Kidney glomerular epithelial cell (primary cell): ENCODE results near the gene TMEM63C.
"Not testable (repeated sequence)": the region's sequence is repeated elsewhere in the genome, so short reads cannot be mapped to it uniquely, and the experiment has no call there.

Experiments used
- DNase-seq: peaks from one replicate; lab custom pipeline; 2025; lab: John Stamatoyannopoulos, UW

Gene TMEM63C

DNA sequence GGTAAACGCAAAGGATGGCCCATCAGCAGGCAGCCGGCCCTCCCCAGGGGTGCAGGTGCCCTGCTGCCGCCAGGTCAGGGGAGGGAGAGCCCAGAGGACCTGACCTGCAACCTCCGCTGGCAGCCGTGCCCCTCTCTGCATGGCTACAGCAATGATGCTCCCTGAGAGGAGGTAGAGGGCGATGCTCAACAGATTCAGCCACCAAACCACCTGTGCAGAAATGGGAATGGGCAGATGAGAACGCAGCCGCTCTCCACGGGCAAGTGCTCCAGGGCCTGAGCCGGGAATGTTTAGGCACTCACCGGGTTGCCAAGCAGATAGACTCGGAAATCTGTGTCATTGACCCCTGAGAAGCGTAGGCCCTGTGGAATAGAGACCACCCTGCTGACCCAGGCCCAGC lies 98.1 kb downstream of the TMEM63C start:
- DNase-seq: no peak

DNA sequence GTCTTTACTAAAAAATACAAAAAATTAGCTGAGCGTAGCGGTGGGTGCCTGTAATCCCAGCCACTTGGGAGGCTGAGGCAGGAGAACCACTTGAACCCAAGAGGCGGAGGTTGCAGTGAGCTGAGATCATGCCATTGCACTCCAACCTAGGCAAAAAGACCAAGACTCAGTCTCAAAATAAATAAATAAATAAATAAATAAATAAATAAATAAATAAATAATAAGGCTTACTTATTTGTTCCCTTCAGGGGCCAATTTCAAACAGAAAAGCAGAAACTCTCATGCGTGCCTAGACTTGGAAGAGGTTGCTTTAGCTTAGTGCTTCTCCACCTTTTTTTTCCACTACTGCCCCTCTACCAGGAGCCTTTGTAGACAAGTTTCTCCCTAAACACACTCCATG lies 99.3 kb downstream of the TMEM63C start:
- DNase-seq: not testable (repeated sequence)

DNA sequence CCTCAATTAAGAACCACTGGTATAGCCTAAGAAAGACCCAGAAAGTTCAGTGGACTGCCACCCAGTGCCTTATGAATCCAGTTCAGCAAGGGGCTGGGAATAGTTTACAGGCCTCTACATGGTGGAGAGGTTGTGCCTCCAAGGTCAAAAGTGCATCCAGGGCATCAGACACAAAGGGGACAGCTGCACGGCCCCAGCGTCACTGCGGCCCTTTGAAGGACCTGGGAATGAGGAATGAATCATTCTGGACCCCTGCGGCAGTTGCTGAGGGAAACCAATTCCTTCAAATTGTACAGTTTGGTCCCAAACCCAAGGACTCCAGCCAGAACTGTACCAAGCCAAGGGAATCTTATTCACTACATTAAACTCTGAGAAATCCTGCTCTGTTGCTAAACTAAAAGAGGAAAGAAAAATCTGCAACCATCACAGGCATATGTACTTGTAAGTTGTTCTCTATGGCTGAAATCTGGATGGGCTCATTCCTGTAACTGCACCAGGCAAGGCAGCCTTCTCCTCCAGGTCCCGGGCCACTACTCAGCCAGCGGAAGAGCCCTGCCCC lies 100.3 kb downstream of the TMEM63C start:
- no peak for DNase-seq

DNA sequence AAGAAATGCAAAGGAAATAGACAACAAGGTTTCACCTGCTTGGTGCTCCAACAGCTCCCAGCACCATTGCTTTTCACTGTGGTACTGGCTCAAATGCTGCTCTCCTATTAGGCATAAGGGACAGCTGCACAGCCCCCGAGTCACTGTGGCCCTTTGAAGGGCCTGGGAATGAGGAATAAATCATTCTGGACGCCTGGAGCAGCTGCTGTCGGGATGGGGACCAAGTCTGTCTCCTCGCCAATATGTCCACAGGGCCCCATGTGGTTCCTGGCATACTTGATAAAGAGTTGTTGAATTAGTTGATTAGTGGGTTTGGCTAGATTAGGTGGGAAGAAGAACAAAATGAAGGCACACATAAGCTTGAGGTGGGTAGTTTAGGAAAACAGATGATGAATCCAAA lies 102.5 kb downstream of the TMEM63C start:
- no peak for DNase-seq

DNA sequence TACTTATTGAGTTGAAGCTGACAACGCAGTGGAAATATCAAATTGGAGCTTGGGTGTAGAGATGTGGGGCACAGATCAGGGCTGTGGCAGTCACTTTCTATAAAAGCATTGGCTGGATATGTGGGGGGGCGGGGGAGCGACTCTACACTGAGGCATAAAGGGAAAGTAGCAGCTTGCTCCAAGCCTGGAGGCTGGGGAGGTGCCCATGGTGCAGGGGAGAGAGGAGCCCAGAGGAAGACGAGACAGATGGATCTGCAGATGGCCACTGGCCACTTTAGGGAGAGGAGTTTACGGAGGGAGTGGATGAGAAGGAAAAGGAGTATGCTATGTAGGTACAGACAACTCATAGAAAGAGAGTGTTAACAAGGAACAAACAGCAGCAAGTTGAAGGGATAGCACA lies 102.9 kb downstream of the TMEM63C start:
- DNase-seq: no peak

DNA sequence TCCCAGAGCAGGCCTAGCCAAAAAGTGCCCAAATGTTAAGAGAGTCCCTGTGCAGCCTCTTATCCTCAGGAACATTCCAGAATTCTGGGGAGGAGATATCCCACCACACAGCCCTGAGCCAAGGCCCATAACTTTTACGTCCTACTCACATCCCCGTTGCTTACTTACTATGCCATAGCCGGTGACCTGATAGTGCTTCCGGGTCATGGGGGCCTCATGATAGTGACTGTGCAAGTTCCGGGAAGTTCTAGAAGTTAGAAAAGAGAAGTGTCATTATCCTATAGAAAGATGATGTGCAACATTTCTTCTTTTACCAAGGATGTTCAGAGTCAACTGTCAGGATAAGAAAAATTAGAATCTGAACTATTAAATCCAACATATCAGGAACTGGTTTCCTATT lies 105.0 kb downstream of the TMEM63C start:
- no peak for DNase-seq

DNA sequence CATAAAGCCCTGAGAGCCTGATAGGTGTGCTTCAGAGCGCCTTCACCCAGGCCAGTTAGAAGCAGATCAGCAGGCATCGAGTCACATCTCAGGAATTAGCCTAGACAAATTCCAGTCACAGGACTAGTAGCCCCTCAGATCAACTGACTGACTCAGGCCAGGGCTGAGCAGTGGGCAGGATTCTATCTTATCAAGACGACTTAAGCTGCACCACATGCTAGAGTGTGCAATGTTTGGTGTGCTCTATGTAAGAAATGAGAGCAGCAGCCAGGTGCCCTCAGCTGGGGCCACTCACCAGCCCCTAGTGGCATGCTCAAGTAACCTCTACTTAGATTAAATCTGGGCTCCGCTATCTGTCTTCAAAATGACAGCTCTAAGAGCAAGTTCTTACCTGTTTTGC lies 109.1 kb downstream of the TMEM63C start:
- DNase-seq: no peak

DNA sequence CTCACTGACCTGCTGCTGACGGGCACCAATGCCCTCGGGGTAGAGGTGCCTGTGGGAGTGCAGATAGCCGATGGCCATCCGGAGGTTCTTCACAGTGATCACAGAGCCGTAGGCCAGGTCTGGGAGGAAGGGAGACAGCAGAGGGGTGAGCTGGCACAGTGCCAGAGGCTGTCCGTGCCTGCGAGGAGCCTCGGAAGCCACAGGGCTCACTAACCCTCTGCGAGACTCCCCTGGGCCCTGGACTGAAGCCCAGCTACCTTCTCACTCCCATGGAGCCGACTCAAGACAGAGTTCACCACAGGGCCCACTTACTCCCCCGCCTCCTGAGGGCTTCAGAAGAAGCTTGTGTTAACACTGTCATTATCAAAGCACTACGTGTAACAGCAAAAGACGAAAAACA lies 114.6 kb downstream of the TMEM63C start:
- DNase-seq: peak; percentile 41

DNA sequence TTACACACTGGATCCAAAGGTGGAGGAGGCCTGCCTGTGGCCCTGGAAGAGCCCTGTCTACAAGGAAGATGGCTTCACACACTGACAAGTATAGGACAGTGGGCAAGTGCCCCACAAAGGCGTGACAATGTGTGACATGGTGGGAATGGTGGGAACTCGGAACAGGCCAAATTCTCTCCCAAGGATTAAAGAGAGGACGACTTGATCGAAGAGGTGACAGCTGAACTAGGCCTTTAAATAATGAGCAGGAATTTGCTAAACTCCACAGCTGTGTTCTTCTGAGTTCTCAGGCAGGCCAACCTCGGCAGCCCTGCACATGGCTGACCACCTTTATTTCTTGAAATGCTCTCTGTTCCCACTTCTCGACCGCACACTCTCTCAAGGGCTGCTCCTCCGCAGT lies 115.3 kb downstream of the TMEM63C start:
- DNase-seq: no peak

DNA sequence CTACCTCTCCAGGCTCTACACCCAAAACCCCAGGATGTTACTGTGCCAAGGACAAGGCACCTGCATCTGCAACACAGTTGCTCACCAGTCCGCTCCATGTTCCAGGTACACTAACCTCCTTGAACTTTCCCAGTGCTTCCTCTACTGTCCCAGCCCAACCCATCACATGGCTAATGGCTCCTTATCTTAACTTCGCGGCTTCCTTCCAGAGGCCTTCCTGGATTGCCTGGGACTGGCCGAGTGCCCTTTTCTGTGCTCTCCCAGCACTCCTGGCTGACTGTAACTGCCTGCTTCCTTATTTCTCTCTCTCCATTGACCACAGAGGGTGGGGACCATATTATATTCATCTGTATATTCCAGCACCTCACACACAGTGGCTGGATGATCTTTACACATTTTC lies 118.2 kb downstream of the TMEM63C start:
- no peak for DNase-seq

DNA sequence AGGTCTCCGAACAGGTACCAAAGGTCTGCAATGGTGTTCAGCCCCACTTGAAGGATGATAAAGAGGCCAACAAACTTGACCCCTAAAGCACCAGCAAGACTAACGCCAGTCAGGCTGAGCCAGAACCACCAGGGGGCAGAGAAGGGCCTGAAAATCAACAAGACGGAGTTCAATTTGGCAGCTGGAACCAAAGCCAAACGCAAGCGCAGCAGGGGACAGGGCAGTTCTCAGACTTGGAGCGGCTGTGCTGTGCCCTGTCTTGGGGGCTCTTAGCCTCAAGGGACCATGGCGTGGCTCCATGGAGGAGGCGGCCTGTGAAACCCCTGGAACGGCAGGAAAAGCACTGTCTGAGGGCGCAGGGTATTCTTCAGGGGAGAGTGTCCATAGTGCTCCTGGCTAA lies 119.5 kb downstream of the TMEM63C start:
- DNase-seq: peak; percentile 39

DNA sequence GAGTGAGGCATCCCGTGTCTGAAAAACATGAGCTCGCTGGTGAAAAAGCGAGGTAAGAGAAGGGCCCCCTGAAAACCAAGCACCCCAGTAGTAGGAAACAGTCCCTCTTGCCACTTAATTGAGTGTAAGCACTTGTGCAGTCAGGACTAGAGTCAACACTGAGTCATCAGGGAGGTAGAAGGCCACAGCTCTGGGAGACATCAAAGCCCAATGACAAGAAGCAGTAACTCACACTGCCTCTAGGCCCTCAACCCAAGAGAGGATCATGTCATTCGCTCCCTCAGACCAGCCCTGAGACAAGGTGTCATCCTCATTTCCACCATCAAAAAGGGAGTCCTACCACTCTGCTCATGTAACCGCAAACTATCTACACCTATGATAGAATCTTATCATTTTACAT lies 121.3 kb downstream of the TMEM63C start:
- DNase-seq: peak; percentile 59

DNA sequence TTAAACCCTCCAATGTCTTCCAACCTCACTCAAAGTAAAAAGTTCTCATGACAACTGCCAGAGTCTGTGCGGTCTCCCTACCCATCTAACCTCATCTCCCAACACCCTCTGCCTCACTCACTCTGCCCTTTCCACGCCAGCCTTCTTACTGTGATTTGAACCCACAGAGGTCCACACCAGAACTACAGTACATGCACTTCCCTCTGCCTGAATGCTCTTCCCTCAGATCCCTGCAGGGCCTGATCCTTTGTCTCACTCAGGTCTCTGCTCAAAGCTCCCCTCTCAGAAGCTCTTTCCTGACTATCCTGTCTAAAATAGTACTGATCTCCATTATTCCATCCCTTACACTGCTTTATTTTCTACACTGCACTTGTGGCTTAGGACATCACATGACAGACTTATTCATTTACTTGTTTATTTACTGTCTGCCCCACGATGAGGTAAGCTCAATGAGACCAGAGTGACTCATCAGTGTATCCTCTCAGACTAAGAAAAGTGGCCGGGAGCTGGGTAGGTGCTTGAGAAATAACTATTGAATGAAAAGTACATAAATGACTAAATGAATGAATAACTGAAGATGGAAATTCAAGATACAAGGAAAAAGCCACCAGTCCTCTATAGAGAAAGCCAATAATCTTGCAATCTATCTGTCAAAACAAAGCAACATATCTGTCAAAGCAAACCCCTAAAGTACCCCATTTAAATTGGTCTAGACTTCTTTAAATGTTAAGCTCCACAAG lies 122.0 kb downstream of the TMEM63C start:
- peak; percentile 93 for DNase-seq

DNA sequence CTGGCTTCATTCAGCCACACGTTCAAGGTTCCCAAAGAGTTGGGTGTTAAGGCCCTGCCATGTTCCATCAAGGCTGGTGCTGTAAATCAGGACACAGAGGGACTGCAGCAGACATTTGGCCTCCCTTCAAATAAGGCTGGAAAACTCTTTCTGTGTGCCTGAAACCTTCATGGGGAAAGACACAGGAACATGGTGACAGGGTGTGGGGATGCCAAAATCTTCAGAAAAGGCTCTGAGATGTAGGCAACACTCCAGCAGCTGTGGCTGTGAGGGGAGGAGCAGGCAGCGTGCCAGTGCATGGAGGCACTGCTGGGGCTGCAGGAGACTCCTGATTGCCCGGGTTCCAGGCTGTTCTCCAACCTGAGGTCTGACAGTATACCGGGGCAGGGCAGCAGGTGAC lies 124.1 kb downstream of the TMEM63C start:
- no peak for DNase-seq

DNA sequence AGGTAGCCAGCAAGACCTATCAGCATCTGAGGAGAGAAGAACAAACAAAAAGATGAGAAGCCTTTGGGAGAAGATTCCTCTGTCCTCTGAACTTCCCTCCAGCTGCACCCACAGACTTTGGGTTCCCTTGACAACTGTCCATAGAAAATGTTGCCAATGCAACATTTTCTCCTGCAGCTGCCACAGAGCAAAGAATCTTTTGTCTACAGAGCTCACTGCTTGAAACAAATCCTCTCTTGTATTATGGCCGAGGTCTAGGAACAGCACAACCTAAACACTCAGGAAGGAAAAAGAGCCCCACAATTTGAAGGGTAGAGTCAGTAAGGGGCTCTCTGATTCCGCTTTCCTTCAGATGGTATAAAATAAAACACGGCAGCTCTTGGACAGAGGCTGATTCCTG lies 124.8 kb downstream of the TMEM63C start:
- DNase-seq: no peak

DNA sequence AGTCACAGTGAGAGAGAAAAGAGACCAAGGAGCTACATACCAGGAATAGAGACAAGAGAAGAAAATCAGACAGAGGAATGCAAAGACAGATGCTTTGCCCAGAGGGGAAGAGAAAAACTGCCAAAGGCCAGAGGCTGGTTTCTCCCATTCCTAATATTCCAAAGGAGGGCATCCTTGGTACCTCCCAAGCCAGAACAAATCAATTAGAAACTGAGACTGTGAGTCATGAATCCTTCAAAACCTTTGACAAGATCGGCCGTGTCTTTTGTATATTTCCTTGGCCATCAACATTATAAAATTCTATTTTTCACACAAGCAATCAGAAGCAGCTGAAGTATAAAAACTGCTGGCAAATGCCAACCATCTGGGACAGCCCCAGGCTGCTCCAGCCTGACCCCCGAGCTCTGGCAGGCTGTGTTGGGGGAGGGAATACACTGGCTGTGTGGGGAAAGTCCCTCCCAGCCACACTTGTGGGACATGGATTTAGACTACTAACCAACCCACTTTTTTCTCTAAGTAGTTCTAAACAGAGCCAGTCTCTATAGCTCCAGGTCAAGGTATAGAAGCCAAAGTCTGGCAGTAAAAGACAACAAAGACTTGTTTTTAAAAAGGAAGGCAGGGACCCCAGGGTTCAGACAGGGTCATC lies 125.4 kb downstream of the TMEM63C start:
- no peak for DNase-seq
